VCaP (cell line): ENCODE results near the gene CNTNAP5.

Source experiments
- H3K27ac ChIP-seq: fragments of 450-650 bp; 2 replicates; pipeline ENCODE4 v1.5.1; 2017
- TF ChIP-seq, protein P1 (sequence below): fragments of 450-650 bp; conservative IDR thresholded peaks from 2 replicates; pipeline ENCODE4 v1.5.1; 2017; ENCODE audit warnings: mild to moderate bottlenecking, moderate library complexity

The CNTNAP5 gene

DNA sequence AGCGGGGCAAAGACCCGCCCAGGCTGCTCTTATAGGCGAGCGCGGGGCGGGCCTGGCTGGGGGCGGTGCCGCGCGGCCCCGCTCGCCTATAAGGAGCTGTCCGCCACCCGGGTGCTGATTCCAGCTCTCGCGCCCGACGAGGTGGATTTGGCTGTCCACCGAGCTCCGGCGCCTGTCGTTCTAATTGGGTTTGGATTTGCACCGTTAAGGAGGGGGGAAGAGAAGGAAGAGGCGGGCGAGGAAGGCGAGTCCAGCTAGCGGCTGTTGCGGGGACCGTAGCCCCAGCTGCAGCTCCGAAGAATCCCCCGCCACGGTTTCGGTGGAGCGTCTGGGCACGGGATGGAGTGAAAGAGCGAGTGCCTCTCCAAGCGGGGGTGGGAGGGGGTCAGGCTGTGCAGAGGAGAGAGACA is at the start of gene CNTNAP5:
TSS of gene CNTNAP5 (plus strand) at position 117 of the 410 bp plus-strand sequence. CDS start 364 bp downstream, outside the sequence.
- TF ChIP-seq, protein P1, sequence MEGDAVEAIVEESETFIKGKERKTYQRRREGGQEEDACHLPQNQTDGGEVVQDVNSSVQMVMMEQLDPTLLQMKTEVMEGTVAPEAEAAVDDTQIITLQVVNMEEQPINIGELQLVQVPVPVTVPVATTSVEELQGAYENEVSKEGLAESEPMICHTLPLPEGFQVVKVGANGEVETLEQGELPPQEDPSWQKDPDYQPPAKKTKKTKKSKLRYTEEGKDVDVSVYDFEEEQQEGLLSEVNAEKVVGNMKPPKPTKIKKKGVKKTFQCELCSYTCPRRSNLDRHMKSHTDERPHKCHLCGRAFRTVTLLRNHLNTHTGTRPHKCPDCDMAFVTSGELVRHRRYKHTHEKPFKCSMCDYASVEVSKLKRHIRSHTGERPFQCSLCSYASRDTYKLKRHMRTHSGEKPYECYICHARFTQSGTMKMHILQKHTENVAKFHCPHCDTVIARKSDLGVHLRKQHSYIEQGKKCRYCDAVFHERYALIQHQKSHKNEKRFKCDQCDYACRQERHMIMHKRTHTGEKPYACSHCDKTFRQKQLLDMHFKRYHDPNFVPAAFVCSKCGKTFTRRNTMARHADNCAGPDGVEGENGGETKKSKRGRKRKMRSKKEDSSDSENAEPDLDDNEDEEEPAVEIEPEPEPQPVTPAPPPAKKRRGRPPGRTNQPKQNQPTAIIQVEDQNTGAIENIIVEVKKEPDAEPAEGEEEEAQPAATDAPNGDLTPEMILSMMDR = no peak
- H3K27ac ChIP-seq = no peak within 1 kb of the TSS

DNA sequence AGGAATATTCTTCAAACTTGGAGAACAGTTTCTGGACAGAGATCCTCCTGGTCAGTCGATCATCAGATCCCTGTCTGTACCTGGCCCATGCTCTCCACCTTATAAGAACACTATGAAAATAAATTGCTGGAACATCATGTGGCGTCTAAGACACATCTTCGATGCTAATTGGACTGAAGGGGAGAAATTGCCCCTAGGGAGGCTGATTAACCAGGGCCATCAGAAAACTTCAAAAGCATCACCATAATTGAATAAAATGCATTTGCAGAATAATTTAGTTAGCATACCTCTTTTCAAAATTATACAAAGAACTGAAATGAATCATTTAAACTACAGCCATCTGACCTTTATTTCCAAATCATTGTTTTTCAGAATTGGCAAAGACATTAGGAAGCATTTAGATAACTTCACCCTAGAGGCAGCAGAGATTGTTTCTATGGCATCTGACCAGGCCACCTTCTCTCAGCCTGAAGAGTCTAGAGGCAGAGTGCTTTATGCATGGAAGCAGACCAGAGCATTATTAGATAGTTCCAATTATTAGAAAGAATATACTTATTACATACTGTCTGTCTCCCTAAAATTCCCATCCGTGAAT is 48.9 kb upstream of the CNTNAP5 start:
- TF ChIP-seq, protein P1 = no peak

DNA sequence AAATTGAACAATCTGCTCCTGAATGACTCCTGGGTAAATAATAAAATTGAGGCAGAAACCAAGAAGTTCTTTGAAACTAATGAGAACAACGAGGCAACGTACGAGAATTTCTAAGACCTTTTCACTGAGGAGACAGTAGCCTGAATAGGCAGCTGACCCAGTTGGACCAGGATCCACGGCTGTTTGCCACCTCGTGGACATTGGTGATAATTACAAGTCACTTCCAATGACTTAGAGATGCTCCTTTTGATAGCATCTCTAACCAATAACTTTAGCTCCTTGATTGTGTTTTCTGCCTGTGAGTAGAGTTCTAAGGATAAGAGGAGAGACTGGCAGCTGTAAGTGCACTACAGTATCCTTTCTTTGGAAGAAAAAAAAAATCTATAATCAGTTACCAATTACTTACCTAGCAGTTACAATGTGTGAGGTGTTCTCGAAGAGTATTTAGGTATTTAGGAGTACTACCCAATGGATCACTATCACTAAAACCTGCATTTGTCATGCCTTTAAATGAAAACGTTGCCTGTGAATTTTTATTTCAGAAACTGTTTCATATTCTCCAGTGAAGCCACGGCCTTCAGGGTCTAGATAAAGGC is 31.3 kb upstream of the CNTNAP5 start:
- no peak overlapping the region for H3K27ac ChIP-seq
- TF ChIP-seq, protein P1 = peak; percentile 82

More for the DNA sequence above, 48.9 kb upstream of the CNTNAP5 start:
- no peak overlapping the region for H3K27ac ChIP-seq

DNA sequence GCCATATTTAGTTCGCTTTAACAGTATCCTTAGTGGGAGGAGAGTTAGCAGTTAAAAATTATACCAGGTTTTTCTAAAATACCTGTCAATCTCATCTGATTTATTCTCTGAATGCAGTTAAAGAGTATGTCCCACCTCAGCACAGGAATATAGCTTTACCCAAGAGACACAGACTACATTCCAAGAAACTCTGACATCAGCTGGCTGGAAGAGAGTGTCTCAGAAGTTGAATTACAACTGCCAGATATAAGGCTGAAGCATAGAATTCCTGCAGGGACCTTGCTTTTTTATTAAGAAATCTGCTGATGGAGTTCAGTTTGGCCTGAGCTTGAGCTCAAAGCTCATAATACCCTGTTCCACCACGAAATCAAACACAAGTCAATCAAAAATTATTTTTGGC is 25.4 kb upstream of the CNTNAP5 start:
- TF ChIP-seq, protein P1 = no peak
- no peak overlapping the region for H3K27ac ChIP-seq

DNA sequence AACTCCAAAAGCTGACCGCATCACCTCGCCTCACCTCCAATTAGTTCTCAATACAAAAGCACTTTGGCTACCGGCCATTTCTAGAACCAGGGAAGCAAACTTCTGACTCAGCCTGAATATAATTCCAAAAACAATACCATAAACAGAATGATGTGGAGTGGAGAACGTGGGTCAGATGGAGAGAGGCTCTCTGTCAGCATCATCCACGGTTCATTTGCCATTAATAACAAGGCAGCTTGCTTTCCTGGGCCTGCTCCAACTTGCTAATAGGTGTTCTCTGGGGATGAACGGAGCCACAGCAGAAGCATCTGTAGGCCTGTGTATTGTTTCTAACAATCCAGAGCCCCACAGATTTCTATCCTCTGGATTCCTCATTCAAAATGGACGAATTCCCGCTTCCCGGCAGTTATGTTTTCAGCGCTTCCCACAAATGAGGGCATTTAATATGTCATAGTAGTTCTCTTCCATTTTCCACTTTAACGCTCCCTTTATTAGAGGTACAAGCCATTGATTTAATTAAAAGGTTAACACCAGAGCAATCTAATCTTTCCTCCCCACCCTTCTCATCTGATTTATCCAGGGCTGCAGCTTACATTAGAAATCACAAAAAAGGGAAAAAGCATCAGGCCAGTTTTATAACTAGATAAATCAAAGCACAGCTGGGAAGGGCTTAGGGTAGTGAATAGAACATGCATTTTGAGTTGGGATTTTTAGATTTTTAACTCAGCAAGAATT is 23.2 kb upstream of the CNTNAP5 start:
- TF ChIP-seq, protein P1 = no peak
- no peak overlapping the region for H3K27ac ChIP-seq

DNA sequence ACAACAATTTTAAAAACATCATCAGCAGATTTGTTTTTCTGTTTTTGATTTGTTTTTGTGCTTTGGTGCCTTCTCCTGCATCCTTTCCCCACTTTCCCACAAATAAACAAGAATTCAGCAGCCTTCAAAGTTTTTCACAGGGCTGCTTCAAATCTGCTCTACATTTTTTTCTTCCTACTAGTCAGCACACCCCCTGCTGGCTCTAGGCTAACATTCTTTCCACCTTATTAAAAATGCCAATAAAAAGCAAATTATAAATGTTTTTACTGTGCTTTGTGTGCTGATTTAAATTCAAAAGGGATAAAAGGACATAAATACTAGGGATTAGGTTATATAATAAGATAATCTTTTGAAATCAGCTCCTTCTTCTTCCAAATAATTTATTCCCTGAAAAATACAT is 6.2 kb upstream of the CNTNAP5 start:
- H3K27ac ChIP-seq = no peak overlapping the region

More for the DNA sequence above, 6.2 kb upstream of the CNTNAP5 start:
- TF ChIP-seq, protein P1 = peak; percentile 72
